ENCODE measurements around the gene WBP11.

DNA sequence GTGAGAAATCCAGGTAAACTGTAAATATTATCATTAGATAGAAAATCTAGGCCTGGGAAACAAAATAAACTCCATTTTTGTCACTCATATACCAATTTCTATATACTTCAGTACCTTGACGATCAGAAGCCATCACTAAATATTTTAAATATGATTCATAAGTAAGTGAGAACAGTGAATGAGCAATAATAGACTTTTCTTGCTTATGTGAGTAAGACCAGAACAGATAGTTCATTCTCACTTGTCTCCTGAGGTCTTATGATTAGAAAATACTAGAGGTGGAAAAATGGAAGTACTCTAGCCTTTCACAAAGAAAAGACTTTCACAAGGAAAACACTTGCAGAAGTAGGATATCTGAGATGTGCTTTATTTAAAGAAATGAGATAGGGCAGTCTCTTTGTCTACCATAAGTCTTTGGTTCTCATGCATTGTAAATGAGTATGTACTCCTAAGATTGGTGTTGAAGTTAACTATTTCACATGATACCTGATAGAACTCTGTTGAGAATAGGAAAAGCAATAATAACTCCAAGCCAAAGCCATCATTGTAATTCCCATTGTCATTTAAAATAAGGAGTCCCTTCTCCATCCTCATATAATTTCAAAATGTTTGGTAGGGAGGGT lies 20.8 kb upstream of the WBP11 start:
- TF ChIP-seq, protein P1, sequence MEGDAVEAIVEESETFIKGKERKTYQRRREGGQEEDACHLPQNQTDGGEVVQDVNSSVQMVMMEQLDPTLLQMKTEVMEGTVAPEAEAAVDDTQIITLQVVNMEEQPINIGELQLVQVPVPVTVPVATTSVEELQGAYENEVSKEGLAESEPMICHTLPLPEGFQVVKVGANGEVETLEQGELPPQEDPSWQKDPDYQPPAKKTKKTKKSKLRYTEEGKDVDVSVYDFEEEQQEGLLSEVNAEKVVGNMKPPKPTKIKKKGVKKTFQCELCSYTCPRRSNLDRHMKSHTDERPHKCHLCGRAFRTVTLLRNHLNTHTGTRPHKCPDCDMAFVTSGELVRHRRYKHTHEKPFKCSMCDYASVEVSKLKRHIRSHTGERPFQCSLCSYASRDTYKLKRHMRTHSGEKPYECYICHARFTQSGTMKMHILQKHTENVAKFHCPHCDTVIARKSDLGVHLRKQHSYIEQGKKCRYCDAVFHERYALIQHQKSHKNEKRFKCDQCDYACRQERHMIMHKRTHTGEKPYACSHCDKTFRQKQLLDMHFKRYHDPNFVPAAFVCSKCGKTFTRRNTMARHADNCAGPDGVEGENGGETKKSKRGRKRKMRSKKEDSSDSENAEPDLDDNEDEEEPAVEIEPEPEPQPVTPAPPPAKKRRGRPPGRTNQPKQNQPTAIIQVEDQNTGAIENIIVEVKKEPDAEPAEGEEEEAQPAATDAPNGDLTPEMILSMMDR (conservative IDR thresholded peaks at IDR 0.05; ENCODE audit: low read depth, low read length) = no peak
- TF ChIP-seq EZH2 (IDR thresholded peaks at IDR 0.05; ENCODE audit: low read length, unreplicated experiment) = no peak
- no peak for TF ChIP-seq EZH2phosphoT487 (IDR thresholded peaks at IDR 0.05; ENCODE audit: borderline replicate concordance, low read length)
